ENCODE data around the gene NTMT1. TPM values are rescaled to one million over a fixed set of nuclear protein-coding genes. Genes with fewer than 3 reads are reported as not detected.
A peak's percentile ranks its signal among the peaks of the same experiment; 100 is the strongest.

Gene NTMT1
- total and polyA plus RNA-seq, 9 of the 15 experiments (the other 6 are each of a cell fraction or from before 2014, with no cell fraction given), result 42.1 to 116 (median 74.7) TPM

DNA sequence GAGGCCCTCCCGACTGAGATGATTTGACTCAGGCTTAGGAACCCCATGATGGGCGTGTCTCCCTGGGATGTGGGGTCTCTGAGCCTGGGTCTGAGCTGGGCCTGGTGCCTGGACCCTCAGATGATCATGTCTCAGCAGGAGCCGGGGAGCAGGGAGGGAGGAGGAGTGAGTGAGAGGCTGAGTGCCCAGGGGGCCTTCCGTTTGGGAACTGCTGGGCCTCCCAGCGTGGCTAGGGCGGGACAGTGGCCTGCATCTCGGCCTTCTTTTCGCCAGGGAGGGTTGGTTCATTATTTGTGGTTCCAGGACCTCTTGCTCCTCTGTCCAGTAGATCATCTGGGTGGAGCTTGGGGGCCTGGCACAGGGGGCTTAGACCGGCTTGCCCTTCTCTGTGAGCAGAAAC is 45.1 kb downstream of the NTMT1 start:
- in situ Hi-C loops (cut with MboI) (loop anchor here (5.0 to 25.0 kb wide), 4 partner anchors 666 to 1456 kb away; partner anchors contain the start of genes COQ4 and TRUB2), intact Hi-C loops (cut with micrococcal nuclease) (loop anchor here (10.0 kb wide), 1 partner anchor 976 kb away; no protein-coding TSS in a partner anchor)
- FAIRE-seq (no peak), ATAC-seq (no peak), DNase-seq (ENCODE audit: extremely low read depth in 1 of 4, low spot score in 3 of 4) (no peak)
- BruUV-seq (replicated peaks), result no TSS peak
- H3K27me3 ChIP-seq (ENCODE audit: control insufficient read depth in 2 of 2, insufficient read depth in 2 of 2, low read length in 2 of 2), result peaks cover 27 to 68% of the 10 kb centered on the region in 2 experiments
- H2AFZ ChIP-seq (ENCODE audit: low read depth, low read length), result no peak overlapping the region
- H3K4me2 ChIP-seq (ENCODE audit: insufficient read depth, low read length), result no peak overlapping the region
- POLR2A ChIA-PET, result interaction anchor here (0.6 to 1.8 kb wide), 5 partner anchors 9 to 1019 kb away, joined by 3 to 8 read pairs (median 4); no protein-coding TSS in a partner anchor
- no peaks in the 10 kb centered on the region for H3K9me3 ChIP-seq (replicated peaks; ENCODE audit: control insufficient read depth, insufficient read depth, low read depth, low read length)
- H3K4me3 ChIP-seq, result no peak overlapping the region
- H3K79me2 ChIP-seq (ENCODE audit: control insufficient read depth, insufficient read depth, low read length), result no peaks in the 10 kb centered on the region
- H4K20me1 ChIP-seq (replicated peaks; ENCODE audit: control insufficient read depth, insufficient read depth, low read length), result peaks cover 19% of the 10 kb centered on the region; the same call in 1 of the 2 replicates
- peak overlapping the region in 1 of 2 experiments; percentile 49; a peak in 2 of 4 replicates for H3K9ac ChIP-seq (ENCODE audit: insufficient read depth in 1 of 2, low read depth in 2 of 2, low read length in 2 of 2)
- peaks cover 3% of the 10 kb centered on the region for H3K9me1 ChIP-seq (ENCODE audit: control insufficient read depth, insufficient read depth, low read length)
- CTCF ChIA-PET (ENCODE audit: low intra/inter-chr PET ratio), result no interaction called here
- no peak overlapping the region for H3K27ac ChIP-seq (ENCODE audit: extremely low read depth, low read depth, low read length)
- 32% methylated on average over 9 of the region's 9 CpGs for WGBS (ENCODE audit: insufficient coverage, low coverage, missing lambda C conversion rate)
- H3K36me3 ChIP-seq (ENCODE audit: control insufficient read depth, insufficient read depth, low read length), result no peaks in the 10 kb centered on the region; the same call in 2 of the 3 replicates
- peaks cover 0 to 41% of the 10 kb centered on the region in 2 experiments; a peak in 2 of 5 replicates for H3K4me1 ChIP-seq (replicated peaks in 1 of 2; ENCODE audit: control insufficient read depth in 2 of 2, insufficient read depth in 2 of 2, low read length in 2 of 2)
- TF ChIP-seq, protein P1, sequence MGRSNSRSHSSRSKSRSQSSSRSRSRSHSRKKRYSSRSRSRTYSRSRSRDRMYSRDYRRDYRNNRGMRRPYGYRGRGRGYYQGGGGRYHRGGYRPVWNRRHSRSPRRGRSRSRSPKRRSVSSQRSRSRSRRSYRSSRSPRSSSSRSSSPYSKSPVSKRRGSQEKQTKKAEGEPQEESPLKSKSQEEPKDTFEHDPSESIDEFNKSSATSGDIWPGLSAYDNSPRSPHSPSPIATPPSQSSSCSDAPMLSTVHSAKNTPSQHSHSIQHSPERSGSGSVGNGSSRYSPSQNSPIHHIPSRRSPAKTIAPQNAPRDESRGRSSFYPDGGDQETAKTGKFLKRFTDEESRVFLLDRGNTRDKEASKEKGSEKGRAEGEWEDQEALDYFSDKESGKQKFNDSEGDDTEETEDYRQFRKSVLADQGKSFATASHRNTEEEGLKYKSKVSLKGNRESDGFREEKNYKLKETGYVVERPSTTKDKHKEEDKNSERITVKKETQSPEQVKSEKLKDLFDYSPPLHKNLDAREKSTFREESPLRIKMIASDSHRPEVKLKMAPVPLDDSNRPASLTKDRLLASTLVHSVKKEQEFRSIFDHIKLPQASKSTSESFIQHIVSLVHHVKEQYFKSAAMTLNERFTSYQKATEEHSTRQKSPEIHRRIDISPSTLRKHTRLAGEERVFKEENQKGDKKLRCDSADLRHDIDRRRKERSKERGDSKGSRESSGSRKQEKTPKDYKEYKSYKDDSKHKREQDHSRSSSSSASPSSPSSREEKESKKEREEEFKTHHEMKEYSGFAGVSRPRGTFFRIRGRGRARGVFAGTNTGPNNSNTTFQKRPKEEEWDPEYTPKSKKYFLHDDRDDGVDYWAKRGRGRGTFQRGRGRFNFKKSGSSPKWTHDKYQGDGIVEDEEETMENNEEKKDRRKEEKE (IDR thresholded peaks at IDR 0.05; ENCODE audit: borderline replicate concordance in 1 of 2, control insufficient read depth in 1 of 2, low read depth in 2 of 2, low read length in 1 of 2), result no peak
- TF ChIP-seq ZNF407 (IDR thresholded peaks at IDR 0.05; ENCODE audit: low read depth) (no peak), CTBP1 (IDR thresholded peaks at IDR 0.05; ENCODE audit: borderline replicate concordance) (no peak), HOXB6 (CRISPR knock-in tag; IDR thresholded peaks at IDR 0.05; ENCODE audit: borderline replicate concordance) (no peak), NR4A1 (CRISPR knock-in tag; IDR thresholded peaks at IDR 0.05) (no peak), NR4A1 (tag; IDR thresholded peaks at IDR 0.05) (no peak), ZNF707 (CRISPR knock-in tag; conservative IDR thresholded peaks at IDR 0.05) (no peak)
- TF ChIP-seq, protein P2, sequence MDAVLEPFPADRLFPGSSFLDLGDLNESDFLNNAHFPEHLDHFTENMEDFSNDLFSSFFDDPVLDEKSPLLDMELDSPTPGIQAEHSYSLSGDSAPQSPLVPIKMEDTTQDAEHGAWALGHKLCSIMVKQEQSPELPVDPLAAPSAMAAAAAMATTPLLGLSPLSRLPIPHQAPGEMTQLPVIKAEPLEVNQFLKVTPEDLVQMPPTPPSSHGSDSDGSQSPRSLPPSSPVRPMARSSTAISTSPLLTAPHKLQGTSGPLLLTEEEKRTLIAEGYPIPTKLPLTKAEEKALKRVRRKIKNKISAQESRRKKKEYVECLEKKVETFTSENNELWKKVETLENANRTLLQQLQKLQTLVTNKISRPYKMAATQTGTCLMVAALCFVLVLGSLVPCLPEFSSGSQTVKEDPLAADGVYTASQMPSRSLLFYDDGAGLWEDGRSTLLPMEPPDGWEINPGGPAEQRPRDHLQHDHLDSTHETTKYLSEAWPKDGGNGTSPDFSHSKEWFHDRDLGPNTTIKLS (IDR thresholded peaks at IDR 0.05; ENCODE audit: borderline replicate concordance, low read depth), result no peak

All from K562 (cell line).